Medulla oblongata (tissue), 1 donor: ENCODE data around the gene PLA2G4C.

Experiments used
- DNase-seq: peaks from one replicate; pipeline ENCODE4 v3.0.0-alpha.2; 2015; ENCODE audit errors: extremely low spot score

PLA2G4C gene

GRCh38 chr19:48053856-48054255 is 56.8 kb downstream of the PLA2G4C start:
- DNase-seq: no peak

GRCh38 chr19:48053076-48053475 is 57.5 kb downstream of the PLA2G4C start:
- no peak for DNase-seq

- DNase-seq: no peak
Measured at GRCh38 chr19:48051335-48052033, 59.1 kb downstream of the PLA2G4C start.

DNA sequence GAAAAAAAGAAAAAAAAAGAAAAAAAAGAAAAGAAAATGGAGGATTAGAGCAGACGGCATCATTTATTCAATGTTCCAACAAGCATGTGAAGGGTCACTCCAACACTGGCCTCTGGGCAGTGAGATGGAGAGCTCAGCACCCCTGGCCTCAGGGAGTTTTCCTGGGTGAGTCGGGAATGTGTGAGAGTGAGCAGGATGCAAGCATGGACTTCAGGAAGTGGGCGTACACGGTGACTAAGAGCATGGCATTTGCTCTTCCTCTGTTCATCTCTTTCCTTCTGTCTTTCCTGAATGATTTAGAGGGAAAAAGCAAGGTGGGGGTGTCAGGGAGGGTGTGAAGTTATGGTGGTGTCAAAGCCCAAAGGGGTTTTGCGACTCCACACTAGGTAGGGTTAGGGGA is 66.1 kb downstream of the PLA2G4C start:
- DNase-seq: no peak

- no peak for DNase-seq
Measured at GRCh38 chr19:48043675-48044258, 66.8 kb downstream of the PLA2G4C start, which contains the start of gene CABP5. TSS of gene CABP5 (minus strand) at chr19:48044079. CDS start at chr19:48043922, 157 bp downstream.

GRCh38 chr19:48041877-48042580 is 68.6 kb downstream of the PLA2G4C start:
- no peak for DNase-seq

DNA sequence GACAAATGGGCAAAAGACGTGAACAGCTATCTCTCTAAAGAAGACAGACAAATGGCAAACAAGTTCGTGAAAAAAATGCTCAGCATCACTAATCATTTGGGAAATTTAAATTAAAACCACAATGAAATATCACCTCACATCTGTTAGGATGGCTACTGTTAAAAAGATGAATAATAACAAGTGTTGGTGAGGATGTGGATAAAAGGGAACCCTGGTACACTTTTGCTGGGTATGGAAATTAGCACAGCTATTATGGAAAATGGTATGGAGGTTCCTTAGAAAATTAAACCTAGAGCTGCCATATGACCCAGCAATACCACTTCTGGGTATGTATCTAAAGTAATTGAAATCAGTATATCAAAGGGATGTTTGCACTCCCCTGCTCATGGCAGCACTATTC is 73.9 kb downstream of the PLA2G4C start:
- no peak for DNase-seq

- DNase-seq: no peak
Measured at GRCh38 chr19:48033604-48034003, 77.0 kb downstream of the PLA2G4C start.

GRCh38 chr19:48030073-48030472 is 80.5 kb downstream of the PLA2G4C start:
- DNase-seq: no peak

- DNase-seq: no peak
Measured at GRCh38 chr19:48029431-48029830, 81.2 kb downstream of the PLA2G4C start.

DNA sequence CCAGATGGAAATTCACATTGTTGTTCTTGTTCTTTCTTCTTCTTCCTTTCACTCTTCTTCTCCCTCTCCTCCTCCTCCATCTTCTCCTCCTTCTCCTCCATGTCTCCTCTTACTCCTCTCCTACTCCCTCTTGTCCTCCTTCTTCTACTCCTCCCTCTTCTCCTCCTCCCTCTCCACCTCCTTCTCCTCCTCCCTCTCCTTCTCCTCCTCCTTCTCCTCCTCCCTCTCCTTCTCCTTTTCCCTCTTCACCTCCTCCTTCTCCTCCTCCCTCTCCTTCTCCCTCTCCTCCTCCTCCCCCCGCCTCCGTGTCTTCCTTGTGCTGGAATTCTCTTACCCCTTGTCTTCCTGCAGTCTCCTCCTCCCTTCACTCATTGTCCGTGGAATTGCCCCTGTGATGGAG is 85.1 kb downstream of the PLA2G4C start:
- DNase-seq: no peak

DNA sequence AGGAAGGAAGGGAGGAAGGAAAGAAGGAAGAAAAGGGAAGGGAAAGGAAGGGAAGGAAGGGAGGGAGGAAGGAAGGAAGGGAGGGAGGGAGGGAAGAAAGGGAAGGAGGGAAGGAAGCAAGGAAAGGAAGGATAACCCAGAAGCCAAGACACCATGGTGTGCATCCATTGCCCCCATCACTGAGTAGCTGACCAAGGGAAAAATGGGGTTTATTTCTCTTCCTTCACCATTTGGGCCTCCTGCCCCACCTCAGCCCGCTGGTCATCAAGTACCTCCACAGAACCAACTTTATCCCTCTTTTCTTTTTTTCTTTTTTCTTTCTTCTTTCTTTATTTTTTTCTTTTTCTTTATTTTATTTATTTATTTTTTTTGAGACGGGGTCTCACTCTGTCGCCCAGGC is 87.1 kb downstream of the PLA2G4C start:
- DNase-seq: no peak

DNA sequence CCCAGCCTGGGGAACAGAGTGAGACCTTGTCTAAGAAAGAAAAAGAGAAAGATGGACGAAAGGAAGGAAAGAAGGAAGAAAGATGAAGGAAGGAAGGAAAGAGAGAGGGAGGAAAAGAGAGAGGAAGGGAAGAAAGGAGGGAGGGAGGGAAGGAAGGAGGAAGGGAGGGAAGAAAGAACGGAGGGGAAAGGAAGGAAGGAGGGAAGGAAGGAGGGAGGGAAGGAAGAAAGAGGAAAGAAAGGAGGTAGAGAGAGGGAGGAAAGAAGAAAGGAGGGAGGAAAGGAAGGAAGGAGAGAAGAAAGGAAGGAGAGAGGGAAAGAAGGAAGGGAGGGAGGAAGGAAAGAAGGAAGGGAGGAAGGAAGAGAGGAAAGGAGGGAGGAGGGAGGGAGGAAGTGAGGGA is 87.6 kb downstream of the PLA2G4C start:
- DNase-seq: no peak

GRCh38 chr19:48020686-48021085 is 89.9 kb downstream of the PLA2G4C start:
- DNase-seq: no peak

DNA sequence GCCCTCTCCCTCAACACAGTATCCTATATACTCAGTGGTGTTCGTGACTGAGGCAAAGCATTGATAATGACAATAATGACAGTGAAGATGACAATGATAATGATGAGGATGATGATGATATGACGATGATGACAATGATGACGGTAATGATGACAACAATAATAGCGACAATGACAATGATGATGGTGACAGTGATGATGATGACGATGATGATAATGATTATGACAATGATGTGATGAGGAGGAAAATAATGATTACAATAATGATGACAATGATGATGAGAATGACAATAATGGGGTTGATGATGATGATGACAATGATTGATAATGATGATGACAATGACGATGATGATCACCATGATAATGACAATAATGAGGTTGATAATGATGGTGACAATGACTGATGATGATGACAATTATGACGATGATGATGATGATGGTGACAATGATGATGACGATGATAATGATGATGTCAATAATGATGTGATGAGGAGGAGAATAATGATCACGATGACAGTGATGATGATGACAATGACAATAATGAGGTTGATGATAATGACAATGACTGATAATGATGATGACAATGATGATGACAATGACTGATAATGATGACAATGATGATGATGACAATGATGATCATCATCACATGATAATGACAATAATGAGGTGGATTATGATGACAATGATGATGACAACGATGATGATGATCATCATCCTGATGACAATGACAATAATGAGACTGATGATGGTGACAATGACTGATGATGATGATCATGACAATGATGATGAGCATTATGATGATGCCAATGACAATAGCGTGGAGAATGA is 99.5 kb downstream of the PLA2G4C start:
- DNase-seq: no peak

- DNase-seq: no peak
Measured at GRCh38 chr19:48006762-48007161, 103.9 kb downstream of the PLA2G4C start.

GRCh38 chr19:48004236-48004635 is 106.4 kb downstream of the PLA2G4C start:
- no peak for DNase-seq

DNA sequence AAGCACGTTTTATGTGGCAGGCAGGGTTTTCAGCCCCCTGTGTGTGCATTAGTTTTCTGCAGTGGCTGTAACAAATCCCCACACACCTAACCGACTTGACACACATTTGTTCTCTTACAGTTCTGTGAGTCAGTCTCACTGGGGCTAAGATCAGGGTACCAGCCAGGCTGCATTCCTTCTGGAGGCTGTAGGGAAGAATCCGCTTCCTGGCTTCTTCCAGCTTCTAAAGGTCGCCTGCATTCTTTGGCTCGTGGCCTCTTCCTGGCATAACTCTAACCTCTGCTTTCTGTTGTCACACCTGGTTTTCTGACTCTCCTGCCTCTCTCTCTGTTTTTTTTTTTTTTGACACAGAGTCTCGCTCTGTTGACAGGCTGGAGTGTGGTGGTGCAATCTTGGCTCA is 109.8 kb downstream of the PLA2G4C start:
- DNase-seq: no peak

GRCh38 chr19:47998800-47999199 is 111.8 kb downstream of the PLA2G4C start:
- no peak for DNase-seq
